ENCODE data around the gene TNS3. TPM values are rescaled to one million over a fixed set of nuclear protein-coding genes. Genes with fewer than 3 reads are reported as not detected.

TNS3 gene
- polyA plus RNA-seq, 1 of the 3 experiments (the other 2 are of a cell fraction) = 72.3 TPM

- no peak overlapping the region for H2AFZ ChIP-seq (ENCODE audit: low read depth)
- DNase-seq = no peak
- no peak overlapping the region for H3K4me2 ChIP-seq
- CTCF ChIA-PET = interaction anchor here (1.0 to 1.8 kb wide), 4 partner anchors 32 to 113 kb away, joined by 3 to 8 read pairs (median 3); no protein-coding TSS in a partner anchor
- H3K9me3 ChIP-seq = no peaks in the 10 kb centered on the region
- no peaks in the 10 kb centered on the region for H3K27me3 ChIP-seq (ENCODE audit: insufficient read depth)
- H3K4me1 ChIP-seq (ENCODE audit: control insufficient read depth in 1 of 2, insufficient read depth in 2 of 2, low read depth in 1 of 2, low read length in 1 of 2) = peaks cover 20 to 21% of the 10 kb centered on the region in 2 experiments; a peak in 3 of 4 replicates
- H3K79me2 ChIP-seq (ENCODE audit: insufficient read depth) = no peaks in the 10 kb centered on the region
- POLR2A ChIA-PET = no interaction called here
- peaks cover 0 to 53% of the 10 kb centered on the region in 2 experiments for H3K36me3 ChIP-seq (replicated peaks in 1 of 2; ENCODE audit: control insufficient read depth in 1 of 2, insufficient read depth in 2 of 2, low read length in 1 of 2)
- TF ChIP-seq MEF2A (IDR thresholded peaks at IDR 0.05; ENCODE audit: borderline replicate concordance, low read depth) (no peak), RAD21 (IDR thresholded peaks at IDR 0.05; ENCODE audit: low read length) (no peak), JUND (IDR thresholded peaks at IDR 0.05) (no peak), POLR2AphosphoS5 (IDR thresholded peaks at IDR 0.05; ENCODE audit: low read depth, low read length) (no peak), USF2 (IDR thresholded peaks at IDR 0.05; ENCODE audit: borderline replicate concordance, low read depth, low read length) (no peak), TAF1 (IDR thresholded peaks at IDR 0.05; ENCODE audit: borderline replicate concordance, low read depth, low read length) (no peak)
- TF ChIP-seq, protein P1, sequence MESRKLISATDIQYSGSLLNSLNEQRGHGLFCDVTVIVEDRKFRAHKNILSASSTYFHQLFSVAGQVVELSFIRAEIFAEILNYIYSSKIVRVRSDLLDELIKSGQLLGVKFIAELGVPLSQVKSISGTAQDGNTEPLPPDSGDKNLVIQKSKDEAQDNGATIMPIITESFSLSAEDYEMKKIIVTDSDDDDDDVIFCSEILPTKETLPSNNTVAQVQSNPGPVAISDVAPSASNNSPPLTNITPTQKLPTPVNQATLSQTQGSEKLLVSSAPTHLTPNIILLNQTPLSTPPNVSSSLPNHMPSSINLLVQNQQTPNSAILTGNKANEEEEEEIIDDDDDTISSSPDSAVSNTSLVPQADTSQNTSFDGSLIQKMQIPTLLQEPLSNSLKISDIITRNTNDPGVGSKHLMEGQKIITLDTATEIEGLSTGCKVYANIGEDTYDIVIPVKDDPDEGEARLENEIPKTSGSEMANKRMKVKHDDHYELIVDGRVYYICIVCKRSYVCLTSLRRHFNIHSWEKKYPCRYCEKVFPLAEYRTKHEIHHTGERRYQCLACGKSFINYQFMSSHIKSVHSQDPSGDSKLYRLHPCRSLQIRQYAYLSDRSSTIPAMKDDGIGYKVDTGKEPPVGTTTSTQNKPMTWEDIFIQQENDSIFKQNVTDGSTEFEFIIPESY (IDR thresholded peaks at IDR 0.05; ENCODE audit: borderline replicate concordance, low read depth) = no peak
- H3K9me2 ChIP-seq = no peaks in the 10 kb centered on the region
- no peak overlapping the region for H3K9ac ChIP-seq
- H3K4me3 ChIP-seq (ENCODE audit: low read depth in 2 of 2, low read length in 1 of 2) = no peak overlapping the region
- peaks cover 13% of the 10 kb centered on the region for H3F3A ChIP-seq (replicated peaks; ENCODE audit: insufficient read depth)
- H3K27ac ChIP-seq (ENCODE audit: low read depth in 2 of 2, low read length in 1 of 2) = no peak overlapping the region
- H4K20me1 ChIP-seq (ENCODE audit: insufficient read depth) = peaks cover 40% of the 10 kb centered on the region
- WGBS (ENCODE audit: low lambda C conversion rate) = 94% methylated on average over 11 of the region's 11 CpGs
Observed at GRCh38 chr7:47378728-47379395, 203.0 kb downstream of the TNS3 start.

DNA sequence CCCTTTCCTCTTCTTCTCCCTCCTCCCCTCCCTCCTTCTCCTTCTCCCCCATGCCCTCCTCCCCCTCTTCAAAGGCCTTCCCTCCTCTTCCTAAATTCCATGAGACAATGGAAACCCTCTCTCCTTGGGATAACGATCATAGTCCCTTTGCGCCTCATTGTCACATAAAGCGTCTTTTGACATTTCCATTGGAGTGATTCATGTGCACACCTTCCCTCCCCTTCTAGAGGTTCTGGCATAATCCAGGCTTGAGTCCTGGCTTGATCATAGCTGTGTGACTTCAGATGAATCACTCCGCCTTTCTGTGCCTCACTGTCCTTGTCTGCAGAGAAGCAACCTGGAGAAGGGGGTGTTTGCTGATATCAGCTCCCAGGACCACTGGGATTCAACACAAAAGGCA, 204.2 kb downstream of the TNS3 start:
- H3F3A ChIP-seq (replicated peaks; ENCODE audit: insufficient read depth) = peaks cover 11% of the 10 kb centered on the region
- no peak overlapping the region for H2AFZ ChIP-seq (ENCODE audit: low read depth)
- H3K4me2 ChIP-seq = no peak overlapping the region
- no peak overlapping the region for H3K27ac ChIP-seq (ENCODE audit: low read depth in 2 of 2, low read length in 1 of 2)
- peaks cover 20 to 27% of the 10 kb centered on the region in 2 experiments; a peak in 3 of 4 replicates for H3K4me1 ChIP-seq (ENCODE audit: control insufficient read depth in 1 of 2, insufficient read depth in 2 of 2, low read depth in 1 of 2, low read length in 1 of 2)
- H3K9ac ChIP-seq = no peak overlapping the region
- peaks cover 0 to 45% of the 10 kb centered on the region in 2 experiments for H3K36me3 ChIP-seq (replicated peaks in 1 of 2; ENCODE audit: control insufficient read depth in 1 of 2, insufficient read depth in 2 of 2, low read length in 1 of 2)
- ChIA-PET CTCF (interaction anchor here (0.6 to 1.0 kb wide), 2 partner anchors 64 to 441 kb away, joined by 3 to 4 read pairs; no protein-coding TSS in a partner anchor), POLR2A (no interaction called here)
- DNase-seq = no peak
- no peaks in the 10 kb centered on the region for H3K27me3 ChIP-seq (ENCODE audit: insufficient read depth)
- H3K9me2 ChIP-seq = no peaks in the 10 kb centered on the region
- TF ChIP-seq GABPA (IDR thresholded peaks at IDR 0.05; ENCODE audit: low read depth) (no peak), PBX3 (IDR thresholded peaks at IDR 0.05) (no peak), USF1 (IDR thresholded peaks at IDR 0.05; ENCODE audit: borderline replicate concordance, low read depth) (no peak), TCF12 (IDR thresholded peaks at IDR 0.05) (no peak), CTCF (IDR thresholded peaks at IDR 0.05) (no peak), RFX5 (IDR thresholded peaks at IDR 0.05; ENCODE audit: low read length) (no peak), YY1 (IDR thresholded peaks at IDR 0.05; ENCODE audit: low read depth) (no peak), POLR2AphosphoS5 (IDR thresholded peaks at IDR 0.05; ENCODE audit: low read depth, low read length) (no peak), EZH2phosphoT487 (IDR thresholded peaks at IDR 0.05; ENCODE audit: borderline replicate concordance, low read depth) (no peak), TAF1 (IDR thresholded peaks at IDR 0.05; ENCODE audit: borderline replicate concordance, low read depth, low read length) (no peak), RCOR1 (IDR thresholded peaks at IDR 0.05; ENCODE audit: low read length) (no peak), SMC3 (IDR thresholded peaks at IDR 0.05; ENCODE audit: low read depth, low read length) (no peak)
- TF ChIP-seq, protein P1 (IDR thresholded peaks at IDR 0.05; ENCODE audit: borderline replicate concordance, low read depth) = no peak
- no peaks in the 10 kb centered on the region for H3K79me2 ChIP-seq (ENCODE audit: insufficient read depth)
- no peak overlapping the region for H3K4me3 ChIP-seq (ENCODE audit: low read depth in 2 of 2, low read length in 1 of 2)
- peaks cover 51% of the 10 kb centered on the region for H4K20me1 ChIP-seq (ENCODE audit: insufficient read depth)
- WGBS (ENCODE audit: low lambda C conversion rate) = 95% methylated on average over 4 of the region's 4 CpGs
- no peaks in the 10 kb centered on the region for H3K9me3 ChIP-seq

All from SK-N-SH (cell line).